PC-3 (cell line): ENCODE measurements around the gene ZNF226. TPM values are rescaled to one million over a fixed set of nuclear protein-coding genes. Genes with fewer than 3 reads are reported as not detected.

Experiments used
- ATAC-seq: fragments of 200-7000 bp; cut with Tn5 transposase; 2 replicates; pipeline ENCODE4 v1.9.1; 2020; ENCODE audit warnings: mild to moderate bottlenecking, moderate library complexity
- BruUV-seq: library from RNA; stranded (reverse); fragments of 400-500 nt; replicated peaks from 2 replicates; lab custom pipeline; 2021; lab: Mats Ljungman, UMichigan
- CTCF ChIA-PET: fragments of 300-600 bp; sonication (Branson Sonifier 250); formaldehyde crosslinking; loops from one replicate; lab custom pipeline; 2022; ENCODE audit warnings: antibody characterized with exemption; lab: Charles Lee
- POLR2A ChIA-PET: fragments of 300-600 bp; sonication (Branson Sonifier 250); formaldehyde crosslinking; loops from one replicate; lab custom pipeline; 2022; ENCODE audit warnings: antibody characterized with exemption; ENCODE audit not compliant: unreplicated experiment; lab: Charles Lee
- DNase-seq: peaks from one replicate; pipeline ENCODE4 v3.0.0-alpha.2; 2015
- H2AFZ ChIP-seq: fragments of 300-600 bp; sonication (generic); 2 replicates; pipeline ENCODE4 v1.6.0; 2016; ENCODE audit warnings: antibody characterized with exemption, low read length
- H3F3A ChIP-seq: fragments of 300-600 bp; sonication (generic); one replicate; pipeline ENCODE4 v1.6.0; 2017; ENCODE audit warnings: antibody characterized with exemption, low read length, control low read depth, mild to moderate bottlenecking; ENCODE audit not compliant: unreplicated experiment
- H3K27ac ChIP-seq: fragments of 300-600 bp; sonication (generic); 2 replicates; pipeline ENCODE4 v1.5.1; 2016; ENCODE audit warnings: mild to moderate bottlenecking, low read length
- H3K27me3 ChIP-seq: fragments of 300-600 bp; sonication (generic); 2 replicates; pipeline ENCODE4 v1.6.1; 2016; ENCODE audit warnings: low read length, mixed read lengths
- H3K36me3 ChIP-seq: fragments of 300-600 bp; sonication (generic); 2 replicates; pipeline ENCODE4 v1.6.1; 2016; ENCODE audit warnings: low read depth, mixed run types, low read length, mixed read lengths
- H3K4me1 ChIP-seq: fragments of 300-600 bp; sonication (generic); 2 replicates; pipeline ENCODE4 v1.5.1; 2016; ENCODE audit warnings: low read length; ENCODE audit not compliant: insufficient read depth
- H3K4me2 ChIP-seq: fragments of 300-600 bp; sonication (generic); 2 replicates; pipeline ENCODE4 v1.6.0; 2016; ENCODE audit warnings: low read length
- H3K4me3 ChIP-seq: fragments of 300-600 bp; sonication (generic); 2 replicates; pipeline ENCODE4 v1.5.1; 2016; ENCODE audit warnings: mild to moderate bottlenecking, low read length, mixed read lengths
- H3K79me2 ChIP-seq: fragments of 300-600 bp; sonication (generic); 2 replicates; pipeline ENCODE4 v1.6.1; 2017; ENCODE audit warnings: low read length, mixed read lengths
- H3K9ac ChIP-seq: fragments of 300-600 bp; sonication (generic); 2 replicates; pipeline ENCODE4 v1.6.0; 2016; ENCODE audit warnings: mild to moderate bottlenecking, low read length
- H3K9me2 ChIP-seq: fragments of 300-600 bp; sonication (generic); replicated peaks from 2 replicates; pipeline ENCODE4 v1.6.1; 2016; ENCODE audit warnings: mixed run types, low read length, mixed read lengths
- H3K9me3 ChIP-seq: fragments of 300-600 bp; sonication (generic); 2 replicates; pipeline ENCODE4 v1.6.1; 2016; ENCODE audit warnings: low read length, mixed read lengths
- H4K20me1 ChIP-seq: fragments of 300-600 bp; sonication (generic); 2 replicates; pipeline ENCODE4 v1.6.1; 2016; ENCODE audit warnings: low read length, mixed read lengths
- CTCF ChIP-seq: fragments of 300-600 bp; sonication (generic); conservative IDR thresholded peaks from 2 replicates; pipeline ENCODE4 v1.5.1; 2017; ENCODE audit warnings: antibody characterized with exemption, low read depth, mild to moderate bottlenecking, low read length
- EZH2 ChIP-seq: fragments of 300-600 bp; sonication (generic); IDR thresholded peaks from one replicate; pipeline ENCODE4 v1.6.1; 2017; ENCODE audit warnings: antibody characterized with exemption, mild to moderate bottlenecking, low read length; ENCODE audit not compliant: unreplicated experiment
- EZH2phosphoT487 ChIP-seq: fragments of 300-600 bp; sonication (generic); IDR thresholded peaks from 2 replicates; pipeline ENCODE4 v1.6.1; 2018; ENCODE audit warnings: mild to moderate bottlenecking, antibody characterized with exemption, low read length, borderline replicate concordance
- intact Hi-C: fragments of 100-400 bp; cut with micrococcal nuclease; formaldehyde crosslinking; loops from 2 replicates; pipeline ENCODE4 v1.9.0; 2023
- total RNA-seq: library from RNA; depleted of rRNA; stranded (reverse); fragments of >200 nt; gene quantifications from 2 replicates; pipeline ENCODE4 v1.2.3, GENCODE V29; 2014

ZNF226 gene
- total RNA-seq, 1 experiment from 2014 or later: 6.0 TPM

DNA sequence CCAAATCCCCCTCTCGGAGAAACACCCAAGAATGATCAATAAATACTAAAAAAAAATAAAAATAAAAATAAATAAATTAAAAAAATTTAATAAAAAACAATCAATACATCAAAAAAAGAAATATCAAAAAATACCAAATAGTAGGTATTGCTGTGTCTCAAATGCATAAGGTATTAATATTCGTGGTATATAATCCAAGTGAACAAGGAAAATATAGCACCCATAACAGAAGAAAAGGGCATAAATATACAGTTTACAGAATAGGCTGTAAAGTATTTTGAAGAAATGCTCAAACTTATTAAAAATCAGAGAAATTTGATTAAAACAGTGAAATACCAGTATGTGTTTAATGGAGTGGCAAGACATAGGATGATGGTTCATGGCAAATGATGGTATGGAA lies 39.9 kb downstream of the ZNF226 start:
- ATAC-seq (no peak), DNase-seq (no peak)
- no peaks in the 10 kb centered on the region for H3F3A ChIP-seq
- no peaks in the 10 kb centered on the region for H3K79me2 ChIP-seq
- no peaks in the 10 kb centered on the region for H3K4me1 ChIP-seq
- H4K20me1 ChIP-seq: no peaks in the 10 kb centered on the region
- no peak overlapping the region for H2AFZ ChIP-seq
- CTCF ChIA-PET: no interaction called here
- H3K4me3 ChIP-seq: no peak overlapping the region
- H3K9ac ChIP-seq: no peak overlapping the region
- no peaks in the 10 kb centered on the region for H3K9me3 ChIP-seq
- intact Hi-C loops: no loop called here
- H3K27me3 ChIP-seq: no peaks in the 10 kb centered on the region
- no peaks in the 10 kb centered on the region for H3K36me3 ChIP-seq
- no TSS peak for BruUV-seq
- no peak overlapping the region for H3K27ac ChIP-seq
- TF ChIP-seq CTCF (no peak), EZH2 (no peak), EZH2phosphoT487 (no peak)
- POLR2A ChIA-PET: no interaction called here
- no peak overlapping the region for H3K4me2 ChIP-seq
- H3K9me2 ChIP-seq: no peaks in the 10 kb centered on the region

GRCh38 chr19:44207126-44207803 lies 42.4 kb downstream of the ZNF226 start:
- H3K27me3 ChIP-seq: no peaks in the 10 kb centered on the region
- ATAC-seq (peak; percentile 94), DNase-seq (peak; percentile 94)
- H3K79me2 ChIP-seq: no peaks in the 10 kb centered on the region
- H3K4me2 ChIP-seq: peak overlapping the region; percentile 95
- H3K9me2 ChIP-seq: no peaks in the 10 kb centered on the region
- TF ChIP-seq EZH2phosphoT487 (no peak), EZH2 (no peak), CTCF (no peak)
- CTCF ChIA-PET: no interaction called here
- H3K36me3 ChIP-seq: no peaks in the 10 kb centered on the region
- no TSS peak for BruUV-seq
- H3F3A ChIP-seq: no peaks in the 10 kb centered on the region
- no peaks in the 10 kb centered on the region for H4K20me1 ChIP-seq
- H3K27ac ChIP-seq: 0 out of 2 replicates have a peak overlapping the region, but pooled peaks have one; percentile 23
- H3K9ac ChIP-seq: peak overlapping the region; percentile 86
- no peaks in the 10 kb centered on the region for H3K9me3 ChIP-seq
- H3K4me3 ChIP-seq: peak overlapping the region; percentile 95
- intact Hi-C loops: no loop called here
- POLR2A ChIA-PET: no interaction called here
- no peaks in the 10 kb centered on the region for H3K4me1 ChIP-seq
- H2AFZ ChIP-seq: peak overlapping the region; percentile 100

GRCh38 chr19:44212250-44212865 lies 47.5 kb downstream of the ZNF226 start, which contains the start of gene ZNF227:
TSS of gene ZNF227 (plus strand) at chr19:44212532. CDS start at chr19:44217793, 5,261 bp downstream.
- ChIA-PET CTCF (interaction anchor here (0.7 kb wide), 1 partner anchor 91 kb away, joined by 5 read pairs; no protein-coding TSS in a partner anchor), POLR2A (interaction anchor here (0.6 to 0.7 kb wide), 2 partner anchors 47 to 92 kb away, joined by 4 to 5 read pairs; partner anchors contain the start of genes ZNF226 and ZNF235)
- TF ChIP-seq EZH2phosphoT487 (no peak), CTCF (no peak), EZH2 (no peak)
- H3K9me2 ChIP-seq: no peaks in the 10 kb centered on the region
- ATAC-seq (peak; percentile 97), DNase-seq (peak; percentile 92)
- H3K36me3 ChIP-seq: peaks cover under 1% of the 10 kb centered on the region; the same call in 1 of the 2 replicates
- H3K4me3 ChIP-seq: peak within 1 kb of the TSS; percentile 90
- H3F3A ChIP-seq: no peaks in the 10 kb centered on the region
- H3K4me1 ChIP-seq: peaks cover 7% of the 10 kb centered on the region; the same call in 1 of the 2 replicates
- H3K9ac ChIP-seq: peak within 1 kb of the TSS; percentile 77
- H3K4me2 ChIP-seq: peak within 1 kb of the TSS; percentile 87
- no peaks in the 10 kb centered on the region for H4K20me1 ChIP-seq
- no TSS peak for BruUV-seq
- H3K27me3 ChIP-seq: no peaks in the 10 kb centered on the region
- intact Hi-C loops: loop anchor here (2.0 kb wide), 2 partner anchors 92 to 100 kb away; partner anchors contain the start of genes ZNF225 and ZNF235
- peak within 1 kb of the TSS; percentile 97 for H2AFZ ChIP-seq
- peak within 1 kb of the TSS; percentile 48 for H3K27ac ChIP-seq
- peaks cover 26% of the 10 kb centered on the region for H3K79me2 ChIP-seq
- no peaks in the 10 kb centered on the region for H3K9me3 ChIP-seq
